ENCODE measurements around the gene FAM168B.

GRCh38 chr2:131046918-131047652 lies 46.2 kb downstream of the FAM168B start:
- no peak for TF ChIP-seq REST (IDR thresholded peaks at IDR 0.05; ENCODE audit: low read depth)
- no peak for TF ChIP-seq MAX (IDR thresholded peaks at IDR 0.05)
- no peak for TF ChIP-seq TEAD4 (IDR thresholded peaks at IDR 0.05)

All from Ishikawa (cell line).